Measurements from ENCODE around the gene H2BW2. TPM values are rescaled to one million over a fixed set of nuclear protein-coding genes. Genes with fewer than 3 reads are reported as not detected.

H2BW2 gene
- total and polyA plus RNA-seq, 12 donors: not detected

DNA sequence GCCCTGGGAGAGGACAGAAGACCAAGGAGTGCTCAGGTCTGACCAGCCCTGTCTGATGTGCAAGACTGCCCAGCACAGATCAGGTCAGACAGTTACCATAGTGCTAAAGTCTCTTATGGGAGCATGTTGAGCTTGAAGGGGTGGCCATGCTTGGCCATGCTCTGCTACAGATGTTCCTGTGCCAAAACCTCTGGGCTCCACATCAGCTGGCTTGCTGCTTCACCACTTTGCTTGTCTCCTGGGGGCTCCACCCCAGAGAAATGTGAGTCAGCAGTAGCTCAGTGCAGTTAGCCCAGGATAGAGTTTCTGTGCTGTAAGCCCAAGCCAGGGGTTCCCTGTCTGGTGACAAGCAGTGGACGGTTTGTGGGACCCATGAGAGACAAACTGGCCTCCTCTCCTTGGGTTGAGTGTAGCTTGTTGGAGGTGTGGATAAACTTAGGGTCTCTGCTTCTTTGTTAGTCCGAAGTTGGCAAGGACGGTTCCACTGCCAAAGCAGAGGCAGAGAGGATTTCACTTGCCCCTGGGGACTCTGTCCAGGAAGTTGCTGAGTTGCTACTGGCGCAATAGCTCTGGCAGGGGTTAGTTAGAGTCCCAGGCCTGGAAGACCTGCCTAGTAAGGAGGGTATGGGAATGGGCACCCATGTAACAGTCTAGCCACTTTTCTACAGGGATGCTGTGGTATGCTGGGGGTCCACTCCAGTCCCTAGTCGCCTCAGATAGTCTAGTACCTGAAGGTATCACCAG is 45.0 kb downstream of the H2BW2 start:
- 59 to 77% (median 62%) methylated on average over 5 of the region's 5 CpGs; no CpG with 5 or more reads in 1 of the 4 donors for WGBS, 4 donors
- no peak for DNase-seq
- Histone ChIP-seq H3K9me3 (replicated peaks in 1 of 3) (no peaks in the 10 kb centered on the region), H3K4me3 (no peak overlapping the region), H3K4me1 (replicated peaks in 1 of 2) (no peaks in the 10 kb centered on the region), H3K36me3 (replicated peaks in 1 of 2) (no peaks in the 10 kb centered on the region), H3K27ac (no peak overlapping the region), H3K27me3 (peaks cover 6% of the 10 kb centered on the region)
- intact Hi-C loops (cut with DNase I): no loop called here
- TF ChIP-seq, protein P1, sequence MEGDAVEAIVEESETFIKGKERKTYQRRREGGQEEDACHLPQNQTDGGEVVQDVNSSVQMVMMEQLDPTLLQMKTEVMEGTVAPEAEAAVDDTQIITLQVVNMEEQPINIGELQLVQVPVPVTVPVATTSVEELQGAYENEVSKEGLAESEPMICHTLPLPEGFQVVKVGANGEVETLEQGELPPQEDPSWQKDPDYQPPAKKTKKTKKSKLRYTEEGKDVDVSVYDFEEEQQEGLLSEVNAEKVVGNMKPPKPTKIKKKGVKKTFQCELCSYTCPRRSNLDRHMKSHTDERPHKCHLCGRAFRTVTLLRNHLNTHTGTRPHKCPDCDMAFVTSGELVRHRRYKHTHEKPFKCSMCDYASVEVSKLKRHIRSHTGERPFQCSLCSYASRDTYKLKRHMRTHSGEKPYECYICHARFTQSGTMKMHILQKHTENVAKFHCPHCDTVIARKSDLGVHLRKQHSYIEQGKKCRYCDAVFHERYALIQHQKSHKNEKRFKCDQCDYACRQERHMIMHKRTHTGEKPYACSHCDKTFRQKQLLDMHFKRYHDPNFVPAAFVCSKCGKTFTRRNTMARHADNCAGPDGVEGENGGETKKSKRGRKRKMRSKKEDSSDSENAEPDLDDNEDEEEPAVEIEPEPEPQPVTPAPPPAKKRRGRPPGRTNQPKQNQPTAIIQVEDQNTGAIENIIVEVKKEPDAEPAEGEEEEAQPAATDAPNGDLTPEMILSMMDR (IDR thresholded peaks at IDR 0.05): no peak
- TF ChIP-seq POLR2A (IDR thresholded peaks at IDR 0.05): no peak

DNA sequence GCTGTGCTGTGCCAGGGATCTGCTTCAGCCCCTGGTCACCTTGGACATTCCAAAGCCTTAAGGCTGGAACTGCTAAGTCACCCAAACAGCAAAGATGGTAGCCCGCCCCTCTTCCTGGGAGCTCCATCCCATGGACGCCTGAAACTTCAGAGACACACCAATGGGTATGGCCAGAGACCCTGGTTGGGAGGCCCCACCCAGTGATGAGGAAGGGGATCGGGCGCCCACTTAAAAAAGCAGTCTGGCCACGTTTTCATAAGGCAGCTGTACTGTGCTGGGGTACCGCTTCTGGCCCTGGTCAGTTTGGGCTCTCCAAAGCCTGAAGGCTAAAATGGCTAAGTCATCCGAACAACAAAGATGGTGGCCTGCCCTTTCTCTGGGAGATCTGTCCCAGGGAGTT is 45.7 kb downstream of the H2BW2 start:
- 81 to 86% (median 81%) methylated on average over 3 to 7 of the region's 7 CpGs; no CpG with 5 or more reads in 1 of the 4 donors for WGBS, 4 donors
- no peak overlapping the region for H3K27ac ChIP-seq
- intact Hi-C loops (cut with DNase I): no loop called here
- TF ChIP-seq POLR2A (IDR thresholded peaks at IDR 0.05): no peak
- TF ChIP-seq, protein P1 (IDR thresholded peaks at IDR 0.05): no peak
- no peaks in the 10 kb centered on the region for H3K4me1 ChIP-seq (replicated peaks in 1 of 2)
- H3K27me3 ChIP-seq: peaks cover 6% of the 10 kb centered on the region
- H3K9me3 ChIP-seq (replicated peaks in 1 of 3): no peaks in the 10 kb centered on the region
- no peak overlapping the region for H3K4me3 ChIP-seq
- H3K36me3 ChIP-seq (replicated peaks in 1 of 2): no peaks in the 10 kb centered on the region
- DNase-seq: no peak

DNA sequence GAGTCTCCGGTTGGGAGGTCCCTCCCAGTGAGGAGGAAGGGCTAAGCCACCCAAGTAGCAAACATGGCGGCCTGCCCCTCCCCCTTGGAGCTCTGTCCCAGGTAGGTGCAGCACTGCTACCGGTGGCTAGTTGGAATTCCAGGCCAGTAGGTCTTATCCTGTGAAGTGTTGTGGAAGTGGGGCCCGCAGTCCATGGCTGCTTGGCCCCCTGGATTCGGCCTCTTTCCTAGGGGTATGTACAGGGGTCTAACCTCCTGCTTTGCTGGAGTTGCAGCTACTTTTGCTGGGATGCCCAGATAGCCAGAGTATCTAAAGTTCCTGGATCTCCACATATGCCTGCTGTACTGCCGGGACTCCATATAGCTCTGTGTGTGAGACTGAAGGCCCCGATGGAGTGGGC is 46.2 kb downstream of the H2BW2 start:
- no peak for DNase-seq
- H3K4me3 ChIP-seq: no peak overlapping the region
- no peak overlapping the region for H3K27ac ChIP-seq
- intact Hi-C loops (cut with DNase I): no loop called here
- H3K9me3 ChIP-seq (replicated peaks in 1 of 3): no peaks in the 10 kb centered on the region
- WGBS, 4 donors: 79 to 87% (median 82%) methylated on average over 6 to 7 of the region's 7 CpGs; no CpG with 5 or more reads in 1 of the 4 donors
- no peak for TF ChIP-seq POLR2A (IDR thresholded peaks at IDR 0.05)
- TF ChIP-seq, protein P1 (IDR thresholded peaks at IDR 0.05): no peak
- H3K4me1 ChIP-seq (replicated peaks in 1 of 2): no peaks in the 10 kb centered on the region
- H3K27me3 ChIP-seq: peaks cover 6% of the 10 kb centered on the region
- H3K36me3 ChIP-seq (replicated peaks in 1 of 2): no peaks in the 10 kb centered on the region

Other genes with a start within 250 kb of the H2BW2 start
- 1 to 10 TPM in 8 of 9 donors, under 1 TPM in 1; 0.09 to 6.3 (median 2.1) TPM for gene RAB9B, start 207.7 kb upstream of the H2BW2 start, total RNA-seq
- 1 to 10 TPM in 2 of 3 donors, under 1 TPM in 1; 0.64 to 4.4 (median 1.1) TPM for gene RAB9B, start 207.7 kb upstream of the H2BW2 start, polyA plus RNA-seq
- 10 to 100 TPM in 1 of 9 donors, 1 to 10 TPM in 3, under 1 TPM in 3, not detected in 2; 0.25 to 11.8 (median 1.2) TPM for gene TMSB15B, start 77.3 kb upstream of the H2BW2 start, total RNA-seq
- gene TMSB15B, start 77.3 kb upstream of the H2BW2 start, polyA plus RNA-seq: 1 to 10 TPM; 1.5 to 2.7 (median 1.5) TPM
- gene H2BW1, start 26.2 kb upstream of the H2BW2 start, total RNA-seq: not detected
- not detected for gene H2BW1, start 26.2 kb upstream of the H2BW2 start, polyA plus RNA-seq
- 1 to 10 TPM in 2 of 9 donors, under 1 TPM in 7; 0.29 to 6.8 (median 0.42) TPM for gene TMSB15C, start 36.3 kb downstream of the H2BW2 start, total RNA-seq
- gene TMSB15C, start 36.3 kb downstream of the H2BW2 start, polyA plus RNA-seq: under 1 TPM; 0.30 to 0.90 (median 0.64) TPM
- 1 to 10 TPM in 2 of 9 donors, under 1 TPM in 5, not detected in 2; 0.38 to 1.4 (median 0.78) TPM for gene ZCCHC18, start 72.6 kb downstream of the H2BW2 start, total RNA-seq
- gene ZCCHC18, start 72.6 kb downstream of the H2BW2 start, polyA plus RNA-seq: 1 to 10 TPM in 1 of 3 donors, under 1 TPM in 2; 0.74 to 1.6 (median 0.93) TPM
- 10 to 100 TPM in 3 of 9 donors, 1 to 10 TPM in 6; 5.3 to 51.0 (median 8.9) TPM for gene SLC25A53, start 117.1 kb downstream of the H2BW2 start, total RNA-seq
- gene SLC25A53, start 117.1 kb downstream of the H2BW2 start, polyA plus RNA-seq: 10 to 100 TPM in 1 of 3 donors, 1 to 10 TPM in 2; 3.6 to 11.3 (median 8.4) TPM
- gene FAM199X, start 126.5 kb downstream of the H2BW2 start, total RNA-seq: 10 to 100 TPM; 16.7 to 28.2 (median 21.1) TPM
- gene FAM199X, start 126.5 kb downstream of the H2BW2 start, polyA plus RNA-seq: 10 to 100 TPM in 2 of 3 donors, 1 to 10 TPM in 1; 8.6 to 23.6 (median 15.9) TPM
- not detected for gene ESX1, start 215.0 kb downstream of the H2BW2 start, total RNA-seq
- not detected for gene ESX1, start 215.0 kb downstream of the H2BW2 start, polyA plus RNA-seq

All from adrenal gland (tissue), 12 donors.